Panc1 (cell line): ENCODE data around the gene NPAS3. TPM values are rescaled to one million over a fixed set of nuclear protein-coding genes. Genes with fewer than 3 reads are reported as not detected.

Experiments used
- ATAC-seq: fragments of 200-7000 bp; cut with Tn5 transposase; 2 replicates; pipeline ENCODE4 v1.9.1; 2020; ENCODE audit warnings: mild to moderate bottlenecking, moderate library complexity
- BruUV-seq: library from RNA; stranded (reverse); fragments of 400-500 nt; replicated peaks from 2 replicates; lab custom pipeline; 2021; lab: Mats Ljungman, UMichigan
- CTCF ChIA-PET: fragments of 300-600 bp; sonication (Branson Sonifier 250); formaldehyde crosslinking; loops from one replicate; lab custom pipeline; 2022; ENCODE audit warnings: antibody characterized with exemption; lab: Charles Lee
- POLR2A ChIA-PET: fragments of 300-600 bp; sonication (Branson Sonifier 250); formaldehyde crosslinking; loops from one replicate; lab custom pipeline; 2022; ENCODE audit warnings: antibody characterized with exemption; lab: Charles Lee
- DNase-seq: peaks from one replicate; pipeline ENCODE4 v3.0.0-alpha.2; 2010; ENCODE audit warnings: low read depth, low spot score
- H3K27ac ChIP-seq: 2 replicates; pipeline ENCODE4 v1.5.1; 2011; ENCODE audit warnings: mild to moderate bottlenecking, low read length, inconsistent platforms
- H3K27me3 ChIP-seq: fragments of 200-500 bp; sonication (Bioruptor generic); 2 replicates; pipeline ENCODE4 v1.6.0; 2014; ENCODE audit warnings: low read length, inconsistent platforms; ENCODE audit not compliant: control insufficient read depth, insufficient read depth
- H3K36me3 ChIP-seq: fragments of 200-500 bp; sonication (Bioruptor generic); 2 replicates; pipeline ENCODE4 v1.5.1; 2014; ENCODE audit warnings: inconsistent platforms, mild to moderate bottlenecking, low read length, moderate library complexity; ENCODE audit not compliant: control insufficient read depth, insufficient read depth
- H3K4me1 ChIP-seq: 2 replicates; pipeline ENCODE4 v1.5.1; 2011; ENCODE audit warnings: inconsistent platforms, mild to moderate bottlenecking, low read length, moderate library complexity; ENCODE audit not compliant: control insufficient read depth, insufficient read depth
- H3K4me3 ChIP-seq, 2 experiments: 2 replicates each; pipeline ENCODE4 v1.5.1; 2011 to 2012; ENCODE audit warnings: low read depth in 2 of 2, low read length in 2 of 2, mild to moderate bottlenecking in 2 of 2, inconsistent platforms in 1 of 2, moderate library complexity in 1 of 2
- H3K9me3 ChIP-seq: fragments of 200-500 bp; sonication (Bioruptor generic); 2 replicates; pipeline ENCODE4 v1.5.1; 2014; ENCODE audit warnings: low read depth, mild to moderate bottlenecking, inconsistent platforms, low read length, moderate library complexity; ENCODE audit not compliant: control insufficient read depth, insufficient read depth
- POLR2AphosphoS5 ChIP-seq: IDR thresholded peaks from 2 replicates; pipeline ENCODE4 v1.6.1; 2012; ENCODE audit warnings: mild to moderate bottlenecking, low read depth, low read length, moderate library complexity
- SIN3A ChIP-seq: IDR thresholded peaks from 2 replicates; pipeline ENCODE4 v1.6.1; 2012; ENCODE audit warnings: low read depth, mild to moderate bottlenecking, low read length, moderate library complexity, borderline replicate concordance; ENCODE audit not compliant: insufficient read depth
- TCF7L2 ChIP-seq: IDR thresholded peaks from 2 replicates; pipeline ENCODE4 v1.6.1; 2011; ENCODE audit warnings: mild to moderate bottlenecking, low read depth, low read length, inconsistent platforms
- in situ Hi-C: cut with HindIII; loops from 2 replicates; pipeline ENCODE4 v1.10.0; 2016; ENCODE audit warnings: low sequenced_read_pairs, low pct_unique_long_range_greater_than_20kb
- intact Hi-C: fragments of 100-400 bp; cut with micrococcal nuclease; formaldehyde crosslinking; loops from one replicate; pipeline ENCODE4 v1.10.0; 2022; ENCODE audit not compliant: unreplicated experiment
- total RNA-seq: library from RNA; stranded (reverse); gene quantifications from one replicate; pipeline ENCODE4 v1.2.1, GENCODE V29; 2021; ENCODE audit not compliant: unreplicated experiment
- TF ChIP-seq, protein P1 (sequence below): fragments of 450-650 bp; IDR thresholded peaks from 2 replicates; pipeline ENCODE4 v1.5.1; 2017; ENCODE audit warnings: mild to moderate bottlenecking
- TF ChIP-seq, protein P2 (sequence below), 2 experiments: IDR thresholded peaks; 2 replicates each; pipeline ENCODE4 v1.6.1; 2011 to 2012; ENCODE audit warnings: low read depth in 2 of 2, control low read depth in 1 of 2, low read length in 1 of 2, mild to moderate bottlenecking in 1 of 2, moderate library complexity in 1 of 2; ENCODE audit not compliant: insufficient read depth in 1 of 2

NPAS3 gene
- total RNA-seq, 1 experiment from 2014 or later: 0.23 TPM

DNA sequence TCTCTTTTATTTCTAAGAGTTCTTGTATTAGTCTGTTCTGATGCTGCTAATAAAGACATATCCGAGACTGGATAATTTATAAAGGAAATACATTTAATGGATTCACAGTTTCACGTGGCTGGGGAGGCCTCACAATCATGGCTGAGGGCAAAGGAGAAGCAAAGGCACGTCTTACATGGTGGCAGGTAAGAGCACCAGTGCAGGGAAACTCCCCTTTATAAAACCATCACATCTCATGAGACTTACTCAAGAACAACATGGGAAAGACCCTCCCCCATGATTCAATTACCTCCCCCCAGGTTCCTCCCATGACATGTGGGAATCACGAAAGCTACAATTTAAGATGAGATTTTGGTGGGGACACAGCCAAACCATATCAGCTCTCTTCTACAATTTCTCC lies 503.0 kb downstream of the NPAS3 start:
- CTCF ChIA-PET: interaction anchor here (0.7 kb wide), 1 partner anchor 775 kb away, joined by 4 read pairs; no protein-coding TSS in a partner anchor

DNA sequence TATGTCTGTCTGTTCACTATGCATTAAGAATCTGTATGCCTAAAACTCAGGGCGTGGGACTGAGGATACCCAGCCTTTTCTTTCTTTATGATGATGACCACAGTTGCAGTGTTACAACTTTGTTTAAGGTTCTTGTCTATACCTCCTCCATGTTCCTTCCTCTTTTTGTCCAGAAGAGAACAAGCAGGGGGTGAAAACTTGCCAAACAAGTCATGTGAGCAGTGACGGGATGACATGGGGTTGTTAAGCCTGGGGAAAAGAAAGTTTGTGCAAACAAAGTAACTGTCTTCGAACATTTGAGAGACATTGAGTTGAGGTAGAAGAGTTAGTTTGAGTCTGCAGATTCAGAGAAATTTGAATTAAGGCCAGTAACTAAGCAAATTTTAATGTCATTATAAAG lies 505.5 kb downstream of the NPAS3 start:
- Histone ChIP-seq H3K9me3 (no peaks in the 10 kb centered on the region), H3K4me1 (no peaks in the 10 kb centered on the region), H3K27me3 (no peaks in the 10 kb centered on the region), H3K27ac (no peak overlapping the region), H3K36me3 (no peaks in the 10 kb centered on the region), H3K4me3 (no peak overlapping the region)
- intact Hi-C loops: no loop called here
- DNase-seq (no peak), ATAC-seq (no peak)
- in situ Hi-C loops: no loop called here
- ChIA-PET CTCF (no interaction called here), POLR2A (no interaction called here)
- BruUV-seq: no TSS peak
- TF ChIP-seq, protein P1, sequence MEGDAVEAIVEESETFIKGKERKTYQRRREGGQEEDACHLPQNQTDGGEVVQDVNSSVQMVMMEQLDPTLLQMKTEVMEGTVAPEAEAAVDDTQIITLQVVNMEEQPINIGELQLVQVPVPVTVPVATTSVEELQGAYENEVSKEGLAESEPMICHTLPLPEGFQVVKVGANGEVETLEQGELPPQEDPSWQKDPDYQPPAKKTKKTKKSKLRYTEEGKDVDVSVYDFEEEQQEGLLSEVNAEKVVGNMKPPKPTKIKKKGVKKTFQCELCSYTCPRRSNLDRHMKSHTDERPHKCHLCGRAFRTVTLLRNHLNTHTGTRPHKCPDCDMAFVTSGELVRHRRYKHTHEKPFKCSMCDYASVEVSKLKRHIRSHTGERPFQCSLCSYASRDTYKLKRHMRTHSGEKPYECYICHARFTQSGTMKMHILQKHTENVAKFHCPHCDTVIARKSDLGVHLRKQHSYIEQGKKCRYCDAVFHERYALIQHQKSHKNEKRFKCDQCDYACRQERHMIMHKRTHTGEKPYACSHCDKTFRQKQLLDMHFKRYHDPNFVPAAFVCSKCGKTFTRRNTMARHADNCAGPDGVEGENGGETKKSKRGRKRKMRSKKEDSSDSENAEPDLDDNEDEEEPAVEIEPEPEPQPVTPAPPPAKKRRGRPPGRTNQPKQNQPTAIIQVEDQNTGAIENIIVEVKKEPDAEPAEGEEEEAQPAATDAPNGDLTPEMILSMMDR: no peak
- TF ChIP-seq POLR2AphosphoS5 (no peak), TCF7L2 (no peak), SIN3A (no peak)
- TF ChIP-seq, protein P2, sequence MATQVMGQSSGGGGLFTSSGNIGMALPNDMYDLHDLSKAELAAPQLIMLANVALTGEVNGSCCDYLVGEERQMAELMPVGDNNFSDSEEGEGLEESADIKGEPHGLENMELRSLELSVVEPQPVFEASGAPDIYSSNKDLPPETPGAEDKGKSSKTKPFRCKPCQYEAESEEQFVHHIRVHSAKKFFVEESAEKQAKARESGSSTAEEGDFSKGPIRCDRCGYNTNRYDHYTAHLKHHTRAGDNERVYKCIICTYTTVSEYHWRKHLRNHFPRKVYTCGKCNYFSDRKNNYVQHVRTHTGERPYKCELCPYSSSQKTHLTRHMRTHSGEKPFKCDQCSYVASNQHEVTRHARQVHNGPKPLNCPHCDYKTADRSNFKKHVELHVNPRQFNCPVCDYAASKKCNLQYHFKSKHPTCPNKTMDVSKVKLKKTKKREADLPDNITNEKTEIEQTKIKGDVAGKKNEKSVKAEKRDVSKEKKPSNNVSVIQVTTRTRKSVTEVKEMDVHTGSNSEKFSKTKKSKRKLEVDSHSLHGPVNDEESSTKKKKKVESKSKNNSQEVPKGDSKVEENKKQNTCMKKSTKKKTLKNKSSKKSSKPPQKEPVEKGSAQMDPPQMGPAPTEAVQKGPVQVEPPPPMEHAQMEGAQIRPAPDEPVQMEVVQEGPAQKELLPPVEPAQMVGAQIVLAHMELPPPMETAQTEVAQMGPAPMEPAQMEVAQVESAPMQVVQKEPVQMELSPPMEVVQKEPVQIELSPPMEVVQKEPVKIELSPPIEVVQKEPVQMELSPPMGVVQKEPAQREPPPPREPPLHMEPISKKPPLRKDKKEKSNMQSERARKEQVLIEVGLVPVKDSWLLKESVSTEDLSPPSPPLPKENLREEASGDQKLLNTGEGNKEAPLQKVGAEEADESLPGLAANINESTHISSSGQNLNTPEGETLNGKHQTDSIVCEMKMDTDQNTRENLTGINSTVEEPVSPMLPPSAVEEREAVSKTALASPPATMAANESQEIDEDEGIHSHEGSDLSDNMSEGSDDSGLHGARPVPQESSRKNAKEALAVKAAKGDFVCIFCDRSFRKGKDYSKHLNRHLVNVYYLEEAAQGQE (IDR thresholded peaks at IDR 0.05; ENCODE audit: insufficient read depth in 1 of 2, low read depth in 2 of 2, low read length in 1 of 2): no peak

More for the DNA sequence above, 503.0 kb downstream of the NPAS3 start:
- no TSS peak for BruUV-seq
- ATAC-seq (no peak), DNase-seq (no peak)
- no peaks in the 10 kb centered on the region for H3K36me3 ChIP-seq
- intact Hi-C loops: no loop called here
- H3K27ac ChIP-seq: no peak overlapping the region
- in situ Hi-C loops: no loop called here
- no peaks in the 10 kb centered on the region for H3K9me3 ChIP-seq
- no peaks in the 10 kb centered on the region for H3K27me3 ChIP-seq
- no peak overlapping the region for H3K4me3 ChIP-seq
- POLR2A ChIA-PET: no interaction called here
- no peaks in the 10 kb centered on the region for H3K4me1 ChIP-seq
- TF ChIP-seq TCF7L2 (no peak), SIN3A (no peak), POLR2AphosphoS5 (no peak)
- TF ChIP-seq, protein P2 (IDR thresholded peaks at IDR 0.05; ENCODE audit: insufficient read depth in 1 of 2, low read depth in 2 of 2, low read length in 1 of 2): no peak
- TF ChIP-seq, protein P1: no peak
